ENCODE measurements around the gene TEC.

- TF ChIP-seq CTCF (IDR thresholded peaks at IDR 0.05 in 2 of 3, conservative IDR thresholded peaks at IDR 0.05 in 1 of 3; ENCODE audit: borderline replicate concordance in 1 of 3, insufficient read depth in 1 of 3, low read depth in 2 of 3, low read length in 2 of 3) (no peak), POLR2AphosphoS5 (IDR thresholded peaks at IDR 0.05; ENCODE audit: low read depth, low read length) (no peak), SRF (IDR thresholded peaks at IDR 0.05; ENCODE audit: low read depth) (no peak), POLR2A (IDR thresholded peaks at IDR 0.05; ENCODE audit: borderline replicate concordance, extremely low read depth, insufficient read depth, insufficient read length) (no peak), EZH2phosphoT487 (IDR thresholded peaks at IDR 0.05; ENCODE audit: borderline replicate concordance) (no peak), CEBPB (IDR thresholded peaks at IDR 0.05; ENCODE audit: low read depth) (no peak), ZNF274 (IDR thresholded peaks at IDR 0.05; ENCODE audit: low read depth, low read length) (no peak)
- TF ChIP-seq, protein P1, sequence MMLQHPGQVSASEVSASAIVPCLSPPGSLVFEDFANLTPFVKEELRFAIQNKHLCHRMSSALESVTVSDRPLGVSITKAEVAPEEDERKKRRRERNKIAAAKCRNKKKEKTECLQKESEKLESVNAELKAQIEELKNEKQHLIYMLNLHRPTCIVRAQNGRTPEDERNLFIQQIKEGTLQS (IDR thresholded peaks at IDR 0.05), result no peak
Measured at GRCh38 chr4:48222491-48222890, 47.1 kb downstream of the TEC start.
